ENCODE measurements around the gene CHAD.
"Not testable (repeated sequence)": the region's sequence is repeated elsewhere in the genome, so short reads cannot be mapped to it uniquely, and the experiment has no call there.

CHAD gene

GRCh38 chr17:50452630-50453300 lies 15.9 kb downstream of the CHAD start:
- DNase-seq, result no peak

GRCh38 chr17:50451943-50452629 lies 16.6 kb downstream of the CHAD start:
- no peak for DNase-seq

- no peak for DNase-seq
Observed at GRCh38 chr17:50448643-50449042, 20.0 kb downstream of the CHAD start.

- DNase-seq, result no peak
Observed at GRCh38 chr17:50447870-50448595, 20.6 kb downstream of the CHAD start.

GRCh38 chr17:50445730-50446325 lies 22.9 kb downstream of the CHAD start:
- no peak for DNase-seq

GRCh38 chr17:50444841-50445715 lies 23.6 kb downstream of the CHAD start:
- no peak for DNase-seq

GRCh38 chr17:50443505-50443974 lies 25.1 kb downstream of the CHAD start:
- no peak for DNase-seq

- DNase-seq, result no peak
Observed at GRCh38 chr17:50440838-50441829, 27.5 kb downstream of the CHAD start.

GRCh38 chr17:50440172-50440837 lies 28.4 kb downstream of the CHAD start:
- no peak for DNase-seq

- no peak for DNase-seq
Observed at GRCh38 chr17:50439008-50439407, 29.7 kb downstream of the CHAD start.

- no peak for DNase-seq
Observed at GRCh38 chr17:50437409-50437808, 31.3 kb downstream of the CHAD start.

GRCh38 chr17:50432125-50432762 lies 36.4 kb downstream of the CHAD start:
- DNase-seq, result no peak

GRCh38 chr17:50430821-50431618 lies 37.7 kb downstream of the CHAD start:
- peak; percentile 86 for DNase-seq

GRCh38 chr17:50429793-50430192 lies 38.9 kb downstream of the CHAD start:
- DNase-seq, result peak; percentile 69

- peak; percentile 94 for DNase-seq
Observed at GRCh38 chr17:50428831-50429424, 39.8 kb downstream of the CHAD start.

GRCh38 chr17:50428126-50428525 lies 40.6 kb downstream of the CHAD start:
- not testable (repeated sequence) for DNase-seq

GRCh38 chr17:50426814-50427787 lies 41.6 kb downstream of the CHAD start:
- DNase-seq, result peak; percentile 88

GRCh38 chr17:50426472-50426782 lies 42.3 kb downstream of the CHAD start:
- DNase-seq, result no peak

All from islet precursor cell (in vitro differentiated cells).